Fibroblast of skin of right quadriceps (primary cell): Measurements from ENCODE around the gene PHKA1.
A peak's percentile ranks its signal among the peaks of the same experiment; 100 is the strongest.
"Not testable (repeated sequence)": the region's sequence is repeated elsewhere in the genome, so short reads cannot be mapped to it uniquely, and the experiment has no call there.

Source experiments
- DNase-seq: peaks from one replicate; pipeline ENCODE4 v3.0.0-alpha.2; 2013

The PHKA1 gene

DNA sequence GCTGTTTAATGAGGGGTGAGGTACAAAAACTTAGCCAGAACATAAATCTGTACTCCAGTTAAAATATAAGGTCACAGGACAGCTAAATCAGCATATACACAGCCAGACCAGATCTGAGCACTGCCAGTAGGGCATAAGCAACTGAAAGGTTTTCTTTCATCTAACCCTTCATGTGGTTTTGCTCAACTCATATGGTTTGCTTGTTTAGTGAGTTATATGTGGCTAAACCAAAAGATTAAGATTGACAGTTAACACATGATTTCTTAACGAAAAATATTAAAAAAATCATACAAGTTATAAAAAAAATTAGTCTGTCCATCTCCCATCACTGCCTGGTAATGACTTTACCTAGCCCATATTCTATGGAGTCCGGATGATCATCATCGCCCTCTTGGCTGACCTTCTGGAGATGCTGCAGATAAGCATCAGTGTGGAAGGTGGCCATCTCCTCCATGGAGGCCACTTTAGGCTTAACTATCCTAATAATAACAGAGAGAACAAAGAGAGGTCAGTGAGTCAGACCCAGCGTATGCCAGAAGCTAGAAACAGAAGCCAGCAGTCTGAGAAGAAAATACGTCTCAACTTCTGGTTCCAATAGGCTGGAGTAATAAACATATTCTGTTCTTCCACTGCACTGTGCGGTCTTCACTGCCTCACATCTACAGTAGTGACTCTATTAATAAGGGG is 145.6 kb downstream of the PHKA1 start:
- DNase-seq = no peak

- no peak for DNase-seq
Measured at GRCh38 chrX:72566448-72566847, 147.7 kb downstream of the PHKA1 start.

- DNase-seq = not testable (repeated sequence)
Measured at GRCh38 chrX:72559655-72560054, 154.5 kb downstream of the PHKA1 start.

- peak; percentile 27 for DNase-seq
Measured at GRCh38 chrX:72554448-72555140, 159.5 kb downstream of the PHKA1 start.

- DNase-seq = not testable (repeated sequence)
Measured at GRCh38 chrX:72552443-72552842, 161.7 kb downstream of the PHKA1 start.

DNA sequence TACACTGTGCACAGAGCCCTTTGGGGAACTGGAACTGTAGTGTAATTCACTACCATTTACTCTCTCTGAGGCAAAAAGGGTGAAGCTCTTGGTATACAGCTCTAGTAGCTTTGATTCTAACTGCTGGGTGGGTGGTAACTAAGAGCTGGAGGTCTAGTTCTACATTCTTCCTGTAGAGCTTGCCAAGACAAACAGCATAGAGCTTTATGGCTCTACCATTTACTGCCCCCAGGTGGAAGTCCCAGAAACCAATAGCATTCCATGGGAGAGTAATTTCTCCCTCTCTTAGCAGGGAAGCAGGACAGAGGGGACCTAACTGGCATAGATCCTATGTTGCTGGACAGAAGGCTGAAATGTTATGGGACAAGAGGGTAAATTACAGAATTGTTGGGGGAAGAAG is 168.1 kb downstream of the PHKA1 start:
- DNase-seq = no peak

DNA sequence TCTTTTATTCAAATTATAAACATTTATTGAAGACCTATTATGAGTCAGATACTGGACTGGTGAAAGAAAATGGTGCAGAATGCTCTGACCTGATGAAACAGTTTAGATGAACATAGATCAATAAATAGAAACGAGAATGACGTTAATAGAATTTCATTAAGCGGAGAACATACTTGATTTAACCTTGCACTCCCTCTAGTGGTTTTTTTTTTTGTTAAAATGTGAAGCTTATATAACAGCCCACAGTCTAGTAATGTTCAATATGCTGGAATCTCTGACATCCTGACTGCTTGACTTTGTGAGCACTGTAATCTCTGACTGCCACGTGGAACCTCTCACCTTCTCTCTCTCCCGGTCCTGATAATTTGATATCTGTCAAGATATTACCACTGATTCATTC is 173.8 kb downstream of the PHKA1 start:
- peak; percentile 22 for DNase-seq

GRCh38 chrX:72539822-72540221 is 174.3 kb downstream of the PHKA1 start:
- DNase-seq = no peak

- no peak for DNase-seq
Measured at GRCh38 chrX:72536542-72536941, 177.6 kb downstream of the PHKA1 start.

GRCh38 chrX:72532366-72532765 is 181.7 kb downstream of the PHKA1 start:
- DNase-seq = peak; percentile 37
